Trophoblast cell (in vitro differentiated cells and primary cell): Measurements from ENCODE around the gene FFAR1.
"Not testable (repeated sequence)": the region's sequence is repeated elsewhere in the genome, so short reads cannot be mapped to it uniquely, and the experiment has no call there.

ENCODE experiments used
- DNase-seq, 2 donors: peaks; one replicate each; pipeline ENCODE4 v3.0.0-alpha.2; 2016
- H2AFZ ChIP-seq: 2 replicates; pipeline ENCODE4 v1.6.1; 2013; ENCODE audit warnings: low read length, moderate library complexity, mild to moderate bottlenecking; ENCODE audit not compliant: insufficient read depth, poor library complexity
- H2AK5ac ChIP-seq: 2 replicates; pipeline ENCODE4 v1.6.1; 2013; ENCODE audit warnings: mild to moderate bottlenecking, low read length
- H2BK120ac ChIP-seq: 2 replicates; pipeline ENCODE4 v1.6.1; 2013; ENCODE audit warnings: low read length, mild to moderate bottlenecking, moderate library complexity; ENCODE audit not compliant: insufficient read depth, poor library complexity
- H2BK12ac ChIP-seq: 2 replicates; pipeline ENCODE4 v1.6.1; 2013; ENCODE audit warnings: mild to moderate bottlenecking, low read length, moderate library complexity
- H2BK5ac ChIP-seq: 2 replicates; pipeline ENCODE4 v1.6.1; 2013; ENCODE audit warnings: low read length, low read depth, moderate library complexity, mild to moderate bottlenecking; ENCODE audit not compliant: poor library complexity
- H3K14ac ChIP-seq: 2 replicates; pipeline ENCODE4 v1.6.1; 2013; ENCODE audit warnings: mild to moderate bottlenecking, low read length
- H3K18ac ChIP-seq: 2 replicates; pipeline ENCODE4 v1.6.1; 2013; ENCODE audit warnings: mild to moderate bottlenecking, low read length
- H3K23ac ChIP-seq: 2 replicates; pipeline ENCODE4 v1.6.1; 2013; ENCODE audit warnings: low read length
- H3K27ac ChIP-seq: 2 replicates; pipeline ENCODE4 v1.5.1; 2013; ENCODE audit warnings: low read depth, mild to moderate bottlenecking, inconsistent platforms, low read length, moderate library complexity
- H3K27me3 ChIP-seq: 2 replicates; pipeline ENCODE4 v1.6.1; 2013; ENCODE audit warnings: inconsistent platforms, mild to moderate bottlenecking, low read length, moderate library complexity; ENCODE audit not compliant: insufficient read depth
- H3K36me3 ChIP-seq, 2 experiments: 1 replicate in 1 of 2; 2 replicates in 1 of 2; pipeline ENCODE4 v1.6.1; 2013; ENCODE audit warnings: low read length in 2 of 2, mild to moderate bottlenecking in 2 of 2, moderate library complexity in 1 of 2; ENCODE audit not compliant: insufficient read depth in 2 of 2, control insufficient read depth in 1 of 2
- H3K4ac ChIP-seq: 2 replicates; pipeline ENCODE4 v1.6.1; 2013; ENCODE audit warnings: low read depth, mild to moderate bottlenecking, low read length, moderate library complexity
- H3K4me1 ChIP-seq, 2 experiments: 1 replicate in 1 of 2; 2 replicates in 1 of 2; pipeline ENCODE4 v1.6.1; 2013; ENCODE audit warnings: low read length in 2 of 2, mild to moderate bottlenecking in 2 of 2, moderate library complexity in 1 of 2; ENCODE audit not compliant: insufficient read depth in 2 of 2, control insufficient read depth in 1 of 2
- H3K4me2 ChIP-seq: 2 replicates; pipeline ENCODE4 v1.6.1; 2013; ENCODE audit warnings: inconsistent platforms, mild to moderate bottlenecking, low read length, moderate library complexity
- H3K4me3 ChIP-seq: 2 replicates; pipeline ENCODE4 v1.5.1; 2013; ENCODE audit warnings: mild to moderate bottlenecking, low read depth, low read length, inconsistent platforms
- H3K79me1 ChIP-seq: one replicate; pipeline ENCODE4 v1.6.1; 2013; ENCODE audit warnings: low read length
- H3K79me2 ChIP-seq: 2 replicates; pipeline ENCODE4 v1.6.1; 2013; ENCODE audit warnings: low read length, mild to moderate bottlenecking; ENCODE audit not compliant: control insufficient read depth, insufficient read depth, poor library complexity
- H3K9ac ChIP-seq: 2 replicates; pipeline ENCODE4 v1.6.1; 2013; ENCODE audit warnings: mild to moderate bottlenecking, low read length
- H3K9me3 ChIP-seq: 2 replicates; pipeline ENCODE4 v1.6.1; 2013; ENCODE audit warnings: low read depth, mild to moderate bottlenecking, control low read depth, inconsistent platforms, low read length; ENCODE audit not compliant: insufficient read depth
- H4K12ac ChIP-seq: 2 replicates; pipeline ENCODE4 v1.6.1; 2013; ENCODE audit warnings: low read depth, mild to moderate bottlenecking, low read length, moderate library complexity
- H4K8ac ChIP-seq: 2 replicates; pipeline ENCODE4 v1.6.1; 2013; ENCODE audit warnings: low read depth, mild to moderate bottlenecking, low read length, moderate library complexity
- H4K91ac ChIP-seq: one replicate; pipeline ENCODE4 v1.6.1; 2013; ENCODE audit warnings: low read depth, mild to moderate bottlenecking, low read length, moderate library complexity
- WGBS: extraction: QIAGEN DNeasy Blood & Tissue Kit; methylation state at CpG from one replicate; pipeline ENCODE4 v1.1.7; 2013; ENCODE audit warnings: missing lambda C conversion rate; ENCODE audit not compliant: insufficient read length, insufficient coverage; ENCODE audit errors: extremely low coverage; 5-methylcytosine and 5-hydroxymethylcytosine counted together

FFAR1 gene

DNA sequence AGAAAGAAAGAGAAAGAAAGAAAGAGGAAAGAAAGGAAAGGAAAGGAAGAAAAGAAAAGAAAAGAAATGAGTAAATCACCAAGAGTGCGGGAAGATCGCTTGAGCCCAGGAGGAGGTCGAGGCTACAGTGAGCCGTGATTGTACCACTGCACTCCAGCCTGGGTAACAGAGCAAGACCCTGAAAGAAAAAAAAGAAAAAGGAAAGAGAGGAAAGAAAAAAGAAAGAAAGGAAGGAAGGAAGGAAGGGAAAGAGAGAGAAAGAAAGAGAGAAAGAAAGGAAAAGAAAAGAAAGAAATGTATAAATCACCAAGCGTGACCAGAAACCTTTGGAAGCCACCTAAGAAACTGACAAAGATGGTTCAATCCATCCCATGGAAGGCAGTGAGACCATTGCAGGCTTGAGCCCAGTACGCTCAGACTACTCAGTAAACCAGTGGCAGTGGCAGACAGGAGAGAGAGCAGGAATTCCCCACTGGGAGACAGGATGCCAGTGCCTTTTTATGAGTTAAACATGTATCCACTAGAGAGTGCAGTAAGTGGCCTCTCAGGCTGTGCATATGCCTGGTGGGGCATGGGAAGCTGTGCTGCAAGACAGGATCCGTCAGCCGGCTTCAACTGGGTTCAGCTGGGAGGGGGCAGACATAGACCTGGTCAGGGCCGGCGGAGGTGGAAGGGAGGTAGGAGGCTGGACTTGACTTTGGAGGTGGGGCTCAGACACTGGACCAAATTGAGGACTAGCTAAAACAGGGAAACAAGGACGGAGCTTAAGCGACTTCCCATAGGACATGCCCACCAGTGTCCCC lies 28.0 kb downstream of the FFAR1 start:
- H3K18ac ChIP-seq, result no peak overlapping the region
- no peak overlapping the region for H3K4me2 ChIP-seq
- H2BK120ac ChIP-seq, result no peak overlapping the region
- H3K27me3 ChIP-seq, result peaks cover 3% of the 10 kb centered on the region
- no peaks in the 10 kb centered on the region for H3K79me2 ChIP-seq
- no peak overlapping the region for H3K14ac ChIP-seq
- H4K8ac ChIP-seq, result no peak overlapping the region
- H2AFZ ChIP-seq, result no peak overlapping the region
- no peaks in the 10 kb centered on the region for H3K36me3 ChIP-seq
- no peak overlapping the region for H3K27ac ChIP-seq
- H3K4me1 ChIP-seq, result no peaks in the 10 kb centered on the region
- peaks cover 2% of the 10 kb centered on the region for H3K9me3 ChIP-seq
- WGBS, result no CpG with 5 or more reads among the region's 12 CpGs
- no peak overlapping the region for H3K4ac ChIP-seq
- H2BK5ac ChIP-seq, result no peak overlapping the region
- H3K9ac ChIP-seq, result no peak overlapping the region
- no peak overlapping the region for H3K23ac ChIP-seq
- H4K91ac ChIP-seq, result no peak overlapping the region
- H2BK12ac ChIP-seq, result no peak overlapping the region
- no peaks in the 10 kb centered on the region for H3K79me1 ChIP-seq
- no peak overlapping the region for H4K12ac ChIP-seq
- no peak overlapping the region for H3K4me3 ChIP-seq
- DNase-seq, result no peak
- H2AK5ac ChIP-seq, result no peak overlapping the region

DNA sequence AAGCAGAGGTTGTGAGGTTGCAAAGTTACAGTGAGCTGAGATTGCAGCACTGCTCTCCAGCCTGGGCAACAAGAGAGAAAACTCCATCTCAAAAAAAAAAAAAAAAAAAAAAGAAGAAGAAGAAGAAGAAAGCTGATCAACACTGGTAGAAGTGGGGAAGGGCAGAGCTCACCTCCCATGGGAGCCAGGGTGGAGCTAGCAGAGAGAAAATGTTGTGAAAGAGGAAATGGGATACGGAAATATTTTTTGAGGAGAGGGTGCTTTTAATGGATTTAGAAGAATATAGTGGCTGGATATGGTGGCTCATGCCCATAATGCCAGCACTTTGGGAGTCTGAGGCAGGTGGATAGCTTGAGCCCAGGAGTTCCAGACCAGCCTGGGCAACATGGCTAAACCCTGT lies 30.0 kb downstream of the FFAR1 start:
- WGBS, result 100% methylated on average over 1 of the region's 1 CpG

DNA sequence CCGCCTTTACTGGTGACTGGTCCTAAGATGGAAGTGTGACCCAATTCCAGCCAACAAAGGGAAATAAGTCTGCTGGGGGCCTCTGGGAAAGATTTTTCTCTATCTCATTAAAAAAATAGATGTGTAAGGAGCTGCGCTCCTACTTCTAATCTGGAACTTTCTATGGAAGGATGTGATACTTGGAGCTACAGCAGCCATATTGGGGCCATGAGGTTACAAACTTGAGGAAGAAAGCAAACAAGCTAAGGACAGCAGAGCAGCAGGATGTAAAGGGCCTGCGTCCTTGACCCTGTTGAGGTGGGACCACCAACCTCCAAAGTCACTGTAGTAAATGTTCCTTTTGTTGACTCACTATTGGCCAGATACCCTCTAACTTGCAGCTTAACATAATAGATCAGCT lies 30.7 kb downstream of the FFAR1 start:
- Histone ChIP-seq H3K4me1 (no peaks in the 10 kb centered on the region), H3K79me2 (no peaks in the 10 kb centered on the region), H3K4me2 (no peak overlapping the region), H3K4me3 (no peak overlapping the region), H3K27me3 (peaks cover 3% of the 10 kb centered on the region), H3K14ac (no peak overlapping the region), H2BK5ac (no peak overlapping the region), H3K79me1 (no peaks in the 10 kb centered on the region), H4K12ac (no peak overlapping the region), H3K9ac (no peak overlapping the region), H3K23ac (no peak overlapping the region), H3K27ac (no peak overlapping the region), H2BK12ac (no peak overlapping the region), H3K18ac (no peak overlapping the region), H2AFZ (no peak overlapping the region), H2BK120ac (no peak overlapping the region), H2AK5ac (no peak overlapping the region), H3K9me3 (peaks cover 8% of the 10 kb centered on the region), H3K4ac (no peak overlapping the region), H4K8ac (no peak overlapping the region), H3K36me3 (no peaks in the 10 kb centered on the region), H4K91ac (no peak overlapping the region)
- DNase-seq, result no peak
- no CpG with 5 or more reads among the region's 3 CpGs for WGBS

More for the DNA sequence above, 30.0 kb downstream of the FFAR1 start:
- peaks cover 3% of the 10 kb centered on the region for H3K27me3 ChIP-seq
- no peak overlapping the region for H2BK5ac ChIP-seq
- no peak overlapping the region for H4K12ac ChIP-seq
- H2AK5ac ChIP-seq, result no peak overlapping the region
- no peak overlapping the region for H3K27ac ChIP-seq
- H2BK120ac ChIP-seq, result no peak overlapping the region
- H3K4me2 ChIP-seq, result no peak overlapping the region
- no peak overlapping the region for H3K23ac ChIP-seq
- no peak overlapping the region for H3K14ac ChIP-seq
- no peaks in the 10 kb centered on the region for H3K4me1 ChIP-seq
- no peak overlapping the region for H4K8ac ChIP-seq
- no peaks in the 10 kb centered on the region for H3K79me1 ChIP-seq
- H4K91ac ChIP-seq, result no peak overlapping the region
- no peak overlapping the region for H2BK12ac ChIP-seq
- H3K9ac ChIP-seq, result no peak overlapping the region
- H3K18ac ChIP-seq, result no peak overlapping the region
- H2AFZ ChIP-seq, result no peak overlapping the region
- peaks cover 6% of the 10 kb centered on the region for H3K9me3 ChIP-seq
- H3K36me3 ChIP-seq, result no peaks in the 10 kb centered on the region
- H3K79me2 ChIP-seq, result no peaks in the 10 kb centered on the region
- DNase-seq, result no peak
- no peak overlapping the region for H3K4me3 ChIP-seq
- H3K4ac ChIP-seq, result no peak overlapping the region

DNA sequence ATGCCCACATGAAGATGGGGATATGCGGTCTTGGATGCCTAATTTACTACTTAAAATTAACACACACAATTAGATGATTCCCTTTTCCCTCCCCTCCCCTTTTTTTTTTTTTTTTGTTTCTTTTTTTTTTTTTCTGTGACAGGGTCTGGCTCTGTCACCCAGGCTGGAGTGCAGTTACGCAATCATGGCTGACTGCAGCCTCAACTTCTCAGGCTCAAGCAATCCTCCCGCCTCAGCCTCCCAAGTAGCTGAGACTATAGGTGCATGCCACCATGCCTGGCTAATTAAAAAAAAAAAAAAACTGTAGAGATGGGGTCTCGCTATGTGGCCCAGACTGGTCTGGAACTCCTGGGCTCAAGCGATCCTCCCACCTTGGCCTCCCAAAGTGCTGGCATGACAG lies 31.8 kb downstream of the FFAR1 start:
- not testable (repeated sequence) for H3K79me1 ChIP-seq

More for the DNA sequence above, 31.8 kb downstream of the FFAR1 start:
- H2AFZ ChIP-seq, H4K91ac ChIP-seq, H4K8ac ChIP-seq, H3K4me1 ChIP-seq, H2BK5ac ChIP-seq, H2BK12ac ChIP-seq, H3K23ac ChIP-seq, H3K36me3 ChIP-seq, H3K18ac ChIP-seq, H4K12ac ChIP-seq, H3K9ac ChIP-seq, H3K27ac ChIP-seq, H2AK5ac ChIP-seq, DNase-seq, H2BK120ac ChIP-seq, H3K79me2 ChIP-seq, H3K14ac ChIP-seq, H3K4me2 ChIP-seq, H3K4me3 ChIP-seq, H3K4ac ChIP-seq, H3K27me3 ChIP-seq: not testable (repeated sequence)
- no CpG with 5 or more reads among the region's 5 CpGs for WGBS
- peaks cover 10% of the 10 kb centered on the region for H3K9me3 ChIP-seq
